Esophagus muscularis mucosa (tissue), 4 donors: ENCODE measurements around the gene VPS35. TPM values are rescaled to one million over a fixed set of nuclear protein-coding genes. Genes with fewer than 3 reads are reported as not detected.

Source experiments
- DNase-seq: peaks from one replicate; pipeline ENCODE4 v3.0.0-alpha.2; 2017; ENCODE audit errors: extremely low spot score
- H3K27ac ChIP-seq, 4 donors: fragments of 200-600 bp; sonication (generic); replicated peaks in 1 of 4; 1 replicate in 3 of 4; 2 replicates in 1 of 4; pipeline ENCODE4 v1.5.1; 2016 to 2019; ENCODE audit warnings: mild to moderate bottlenecking in 1 of 4
- H3K27me3 ChIP-seq, 4 donors: fragments of 200-600 bp; sonication (generic); one replicate each; pipeline versions ENCODE4 v1.5.1 to v1.6.0; 2016 to 2019
- H3K36me3 ChIP-seq, 4 donors: fragments of 200-600 bp; sonication (generic); one replicate each; pipeline ENCODE4 v1.5.1; 2016 to 2019
- H3K4me1 ChIP-seq, 4 donors: fragments of 200-600 bp; sonication (generic); one replicate each; pipeline ENCODE4 v1.5.1; 2016 to 2019
- H3K4me3 ChIP-seq, 4 donors: fragments of 200-600 bp; sonication (generic); 1 replicate in 2 of 4; 2 replicates in 2 of 4; pipeline ENCODE4 v1.5.1; 2016 to 2019; ENCODE audit warnings: mild to moderate bottlenecking in 4 of 4, moderate library complexity in 1 of 4
- H3K9me3 ChIP-seq, 4 donors: fragments of 200-600 bp; sonication (generic); 1 replicate in 3 of 4; 2 replicates in 1 of 4; pipeline ENCODE4 v1.5.1; 2016 to 2019
- EP300 ChIP-seq: sonication (generic); formaldehyde crosslinking; IDR thresholded peaks from one replicate; pipeline ENCODE4 v1.6.1; 2017; ENCODE audit warnings: antibody characterized with exemption
- POLR2A ChIP-seq: fragments of 450-650 bp; IDR thresholded peaks from one replicate; pipeline ENCODE4 v1.6.1; 2017; ENCODE audit warnings: antibody characterized with exemption, moderate library complexity, mild to moderate bottlenecking, low read depth
- POLR2AphosphoS5 ChIP-seq, 2 donors: sonication (generic); formaldehyde crosslinking; IDR thresholded peaks; one replicate each; pipeline ENCODE4 v1.6.1; 2017; ENCODE audit warnings: antibody characterized with exemption in 2 of 2
- WGBS: methylation state at CpG from one replicate; pipeline ENCODE4 v1.1.5; 2018; 5-methylcytosine and 5-hydroxymethylcytosine counted together
- intact Hi-C: fragments of 100-400 bp; cut with DNase I; formaldehyde crosslinking; loops from one replicate; pipeline ENCODE4 v1.15.1; 2023
- total RNA-seq, 4 donors: library from RNA; depleted of rRNA; stranded (reverse); fragments of >200 nt; gene quantifications; one replicate each; pipeline versions ENCODE4 v1.1.0 to v1.2.1, GENCODE V29; 2016
- TF ChIP-seq, protein P1 (sequence below), 3 experiments: fragments of 200-600 bp in 2 of 3; fragments of 450-650 bp in 1 of 3; sonication (generic) in 2 of 3; IDR thresholded peaks; one replicate each; pipeline ENCODE4 v1.5.1; 2017 to 2019; ENCODE audit warnings: antibody characterized with exemption in 3 of 3, mild to moderate bottlenecking in 2 of 3, moderate library complexity in 1 of 3

Gene VPS35
- total RNA-seq, 4 donors from 2014 or later: 58.7 to 100 (median 67.3) TPM

DNA sequence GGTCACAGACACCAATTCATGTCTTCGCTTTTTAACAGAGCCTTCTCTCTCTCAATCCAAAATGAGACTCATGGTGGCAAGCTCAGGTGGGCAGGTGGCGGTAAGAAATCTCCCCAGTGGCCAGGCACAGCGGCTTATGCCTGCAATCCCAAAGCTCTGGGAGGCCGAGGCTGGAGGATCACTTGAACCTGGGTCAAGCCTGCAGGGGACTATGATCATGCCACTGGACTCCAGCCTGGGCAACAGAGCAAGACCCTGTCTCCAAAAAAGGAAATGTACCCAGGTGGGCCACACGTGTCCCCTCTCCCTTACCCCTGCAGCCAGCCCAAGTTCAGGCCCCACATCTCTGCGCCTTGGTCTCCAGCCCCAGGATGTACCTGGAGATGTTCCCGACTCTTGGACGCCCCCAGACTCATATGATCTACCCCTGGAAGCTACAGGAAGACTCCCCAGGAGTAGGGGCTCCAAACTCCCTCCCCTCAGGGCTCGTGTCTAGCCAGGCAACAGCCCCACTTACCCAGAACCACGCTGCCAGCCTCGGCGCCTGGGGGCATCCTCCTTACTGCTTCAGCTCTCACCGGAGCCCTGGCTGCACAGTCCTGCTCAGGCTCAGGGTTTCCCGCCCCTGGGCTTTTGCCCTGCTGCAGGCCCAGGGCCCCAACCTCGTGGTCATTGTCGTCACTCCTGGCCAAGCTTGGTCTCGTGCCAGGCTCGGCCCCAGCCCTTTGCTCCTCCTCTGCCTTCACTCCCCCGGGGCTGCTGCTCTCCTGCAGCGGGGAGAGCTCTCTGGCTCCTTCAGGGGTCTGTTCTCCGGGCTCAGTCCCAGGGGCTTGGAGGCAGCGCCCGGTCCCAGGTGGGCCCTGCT lies 42.9 kb upstream of the VPS35 start:
- intact Hi-C loops: no loop called here

DNA sequence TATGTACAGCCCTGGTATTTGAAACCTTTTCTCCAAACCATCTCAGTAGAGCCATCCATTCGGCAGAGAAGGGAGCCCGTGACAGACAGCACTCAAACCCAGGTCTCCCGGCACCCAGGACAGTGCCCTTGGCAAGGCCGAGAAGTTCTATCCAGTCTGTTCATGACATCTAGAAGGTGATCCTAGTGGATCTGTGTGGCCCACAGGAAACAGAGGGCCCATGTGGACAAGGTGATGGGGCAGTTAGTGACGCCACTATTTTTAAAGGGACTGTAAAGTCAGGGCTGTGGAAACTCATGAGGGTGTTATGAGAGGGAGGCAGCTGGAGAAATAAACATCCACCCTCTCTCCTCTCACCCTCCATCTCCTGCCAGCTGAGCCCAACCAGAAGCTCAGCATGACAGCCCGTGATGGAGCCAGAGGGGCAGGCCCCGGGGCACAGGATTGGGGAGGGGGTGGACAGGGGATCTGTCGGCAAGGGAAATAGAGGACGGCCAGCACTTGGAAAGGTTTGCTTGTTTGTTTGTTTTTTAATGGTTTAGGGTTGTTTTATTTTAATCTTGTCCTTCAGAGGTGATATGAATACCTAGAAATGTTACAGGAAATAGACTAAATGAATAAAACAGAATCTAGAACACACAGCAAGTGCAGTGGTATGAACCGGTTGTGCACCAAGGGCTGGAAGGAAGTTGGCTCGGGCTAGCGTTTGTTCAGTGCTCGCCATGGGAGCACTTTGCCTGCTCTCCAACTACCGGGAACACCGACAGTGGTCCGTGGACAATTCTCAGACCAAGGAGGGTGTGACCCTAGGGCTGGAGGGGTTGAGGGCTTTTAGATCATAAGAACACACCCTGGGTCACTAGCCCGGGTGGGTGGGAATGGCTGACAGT lies 42.1 kb upstream of the VPS35 start:
- Histone ChIP-seq H3K27ac (no peak overlapping the region), H3K9me3 (no peaks in the 10 kb centered on the region), H3K4me3 (no peak overlapping the region), H3K36me3 (peaks cover 0 to 46% (median 0%) of the 10 kb centered on the region in 4 donors), H3K4me1 (peaks cover 0 to 17% (median 0%) of the 10 kb centered on the region in 4 donors), H3K27me3 (no peaks in the 10 kb centered on the region)
- DNase-seq: no peak
- WGBS: 70% methylated on average over 16 of the region's 17 CpGs
- TF ChIP-seq, protein P1, sequence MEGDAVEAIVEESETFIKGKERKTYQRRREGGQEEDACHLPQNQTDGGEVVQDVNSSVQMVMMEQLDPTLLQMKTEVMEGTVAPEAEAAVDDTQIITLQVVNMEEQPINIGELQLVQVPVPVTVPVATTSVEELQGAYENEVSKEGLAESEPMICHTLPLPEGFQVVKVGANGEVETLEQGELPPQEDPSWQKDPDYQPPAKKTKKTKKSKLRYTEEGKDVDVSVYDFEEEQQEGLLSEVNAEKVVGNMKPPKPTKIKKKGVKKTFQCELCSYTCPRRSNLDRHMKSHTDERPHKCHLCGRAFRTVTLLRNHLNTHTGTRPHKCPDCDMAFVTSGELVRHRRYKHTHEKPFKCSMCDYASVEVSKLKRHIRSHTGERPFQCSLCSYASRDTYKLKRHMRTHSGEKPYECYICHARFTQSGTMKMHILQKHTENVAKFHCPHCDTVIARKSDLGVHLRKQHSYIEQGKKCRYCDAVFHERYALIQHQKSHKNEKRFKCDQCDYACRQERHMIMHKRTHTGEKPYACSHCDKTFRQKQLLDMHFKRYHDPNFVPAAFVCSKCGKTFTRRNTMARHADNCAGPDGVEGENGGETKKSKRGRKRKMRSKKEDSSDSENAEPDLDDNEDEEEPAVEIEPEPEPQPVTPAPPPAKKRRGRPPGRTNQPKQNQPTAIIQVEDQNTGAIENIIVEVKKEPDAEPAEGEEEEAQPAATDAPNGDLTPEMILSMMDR (IDR thresholded peaks at IDR 0.05): no peak
- TF ChIP-seq POLR2AphosphoS5 (IDR thresholded peaks at IDR 0.05) (no peak), EP300 (no peak), POLR2A (no peak)
- intact Hi-C loops: no loop called here

More for the DNA sequence above, 42.9 kb upstream of the VPS35 start:
- Histone ChIP-seq H3K4me3 (no peak overlapping the region), H3K27ac (no peak overlapping the region), H3K27me3 (no peaks in the 10 kb centered on the region), H3K4me1 (peaks cover 0 to 15% (median 0%) of the 10 kb centered on the region in 4 donors), H3K36me3 (peaks cover 0 to 45% (median 0%) of the 10 kb centered on the region in 4 donors), H3K9me3 (no peaks in the 10 kb centered on the region)
- TF ChIP-seq POLR2A (no peak), EP300 (no peak), POLR2AphosphoS5 (IDR thresholded peaks at IDR 0.05) (no peak)
- TF ChIP-seq, protein P1 (IDR thresholded peaks at IDR 0.05): no peak
- no peak for DNase-seq
- 89% methylated on average over 13 of the region's 23 CpGs for whole genome bisulfite sequencing

DNA sequence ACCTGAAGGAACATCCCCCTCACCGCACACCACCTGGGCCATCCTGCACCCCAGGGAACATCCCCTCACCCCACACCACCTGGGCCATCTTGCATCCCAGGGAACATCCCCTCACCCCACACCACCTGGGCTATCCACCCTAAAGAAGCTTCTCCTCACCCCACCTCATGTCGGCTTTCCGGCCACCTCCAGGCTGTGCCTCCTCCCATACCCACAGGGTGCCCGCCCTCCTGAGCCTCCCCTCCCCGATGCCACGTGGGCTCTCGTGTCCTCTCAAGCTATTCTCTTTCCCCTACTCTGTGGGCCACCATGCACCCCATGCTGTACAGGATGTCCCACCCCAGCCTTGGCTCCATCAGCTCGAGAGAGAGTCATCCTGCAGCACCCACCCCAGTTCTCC lies 41.1 kb upstream of the VPS35 start:
- Histone ChIP-seq H3K27me3 (no peaks in the 10 kb centered on the region), H3K27ac (no peak overlapping the region), H3K9me3 (no peaks in the 10 kb centered on the region), H3K4me1 (peaks cover 0 to 17% (median 0%) of the 10 kb centered on the region in 4 donors), H3K4me3 (no peak overlapping the region), H3K36me3 (peaks cover 0 to 46% (median 0%) of the 10 kb centered on the region in 4 donors)
- intact Hi-C loops: no loop called here
- WGBS: 95% methylated on average over 8 of the region's 8 CpGs
- TF ChIP-seq POLR2A (no peak), EP300 (no peak), POLR2AphosphoS5 (IDR thresholded peaks at IDR 0.05) (no peak)
- TF ChIP-seq, protein P1 (IDR thresholded peaks at IDR 0.05): no peak
- DNase-seq: no peak

- no peaks in the 10 kb centered on the region for H3K9me3 ChIP-seq
- H3K4me1 ChIP-seq: peaks cover 0 to 17% (median 0%) of the 10 kb centered on the region in 4 donors
- peaks cover 0 to 46% (median 0%) of the 10 kb centered on the region in 4 donors for H3K36me3 ChIP-seq
- WGBS: 91% methylated on average over 5 of the region's 7 CpGs
- intact Hi-C loops: no loop called here
- H3K27ac ChIP-seq: no peak overlapping the region
- H3K4me3 ChIP-seq: no peak overlapping the region
- TF ChIP-seq, protein P1 (IDR thresholded peaks at IDR 0.05): no peak
- TF ChIP-seq POLR2AphosphoS5 (IDR thresholded peaks at IDR 0.05): no peak
- no peak for TF ChIP-seq EP300
- no peak for TF ChIP-seq POLR2A
- no peak for DNase-seq
- no peaks in the 10 kb centered on the region for H3K27me3 ChIP-seq
These were observed 40.5 kb upstream of the VPS35 start for GRCh38 chr16:46729326-46729995.
